GM21515 (cell line): ENCODE measurements around the gene RNF14.
A peak's percentile ranks its signal among the peaks of the same experiment; 100 is the strongest.

Experiments
- ATAC-seq: cut with Tn5 transposase; IDR thresholded peaks from one replicate; pipeline ENCODE4 v1.9.1; 2021; ENCODE audit not compliant: unreplicated experiment

The RNF14 gene

GRCh38 chr5:141976176-141976575, 7.3 kb downstream of the RNF14 start:
- no peak for ATAC-seq

GRCh38 chr5:141978389-141978788, 9.5 kb downstream of the RNF14 start:
- ATAC-seq: no peak

- no peak for ATAC-seq
These were observed 13.7 kb downstream of the RNF14 start for GRCh38 chr5:141982626-141983025.

- ATAC-seq: no peak
These were observed 17.2 kb downstream of the RNF14 start for GRCh38 chr5:141986072-141986471.

GRCh38 chr5:141989720-141990119, 20.8 kb downstream of the RNF14 start:
- no peak for ATAC-seq

GRCh38 chr5:141992349-141992963, 23.6 kb downstream of the RNF14 start:
- peak; percentile 52 for ATAC-seq

GRCh38 chr5:141994511-141995136, 25.7 kb downstream of the RNF14 start:
- ATAC-seq: no peak

- ATAC-seq: no peak
These were observed 26.8 kb downstream of the RNF14 start for GRCh38 chr5:141995656-141996055.

GRCh38 chr5:141997358-141997960, 28.6 kb downstream of the RNF14 start:
- ATAC-seq: no peak

- ATAC-seq: no peak
These were observed 31.3 kb downstream of the RNF14 start for GRCh38 chr5:142000173-142000572.

- no peak for ATAC-seq
These were observed 32.0 kb downstream of the RNF14 start for GRCh38 chr5:142000704-142001484.

GRCh38 chr5:142003266-142003800, 34.4 kb downstream of the RNF14 start:
- no peak for ATAC-seq

GRCh38 chr5:142006363-142007236, 37.7 kb downstream of the RNF14 start:
- ATAC-seq: no peak

GRCh38 chr5:142007237-142007544, 38.3 kb downstream of the RNF14 start:
- ATAC-seq: no peak

- no peak for ATAC-seq
These were observed 39.9 kb downstream of the RNF14 start for GRCh38 chr5:142008813-142009212.

GRCh38 chr5:142009886-142010285, 41.0 kb downstream of the RNF14 start:
- no peak for ATAC-seq

- no peak for ATAC-seq
These were observed 42.8 kb downstream of the RNF14 start for GRCh38 chr5:142011572-142012185.

GRCh38 chr5:142012186-142012785, 43.4 kb downstream of the RNF14 start:
- ATAC-seq: no peak

- peak; percentile 71 for ATAC-seq
These were observed 44.0 kb downstream of the RNF14 start, which contains the start of gene GNPDA1 for GRCh38 chr5:142012792-142013388. GNPDA1 (minus strand) TSS chr5:142013027; CDS start chr5:142012035, 992 bp downstream.
